Measurements from ENCODE around the gene MAT2B.
"Not testable (repeated sequence)": the region's sequence is repeated elsewhere in the genome, so short reads cannot be mapped to it uniquely, and the experiment has no call there.

Gene MAT2B

GRCh38 chr5:163503106-163504078 lies 2.0 kb upstream of the MAT2B start:
- DNase-seq (ENCODE audit: low read depth in 2 of 2), result peak; percentile 9 to 15

GRCh38 chr5:163504079-163504931 lies 1.1 kb upstream of the MAT2B start:
- no peak for DNase-seq (ENCODE audit: low read depth in 2 of 2)

- no peak for DNase-seq (ENCODE audit: low read depth in 2 of 2)
Observed at GRCh38 chr5:163505049-163505367, 411 bp upstream of the MAT2B start.

- DNase-seq (ENCODE audit: low read depth in 2 of 2), result no peak
Observed at GRCh38 chr5:163506095-163506457, 657 bp downstream of the MAT2B start.

GRCh38 chr5:163506726-163507125 lies 1.3 kb downstream of the MAT2B start:
- no peak for DNase-seq (ENCODE audit: low read depth in 2 of 2)

GRCh38 chr5:163508753-163509152 lies 3.3 kb downstream of the MAT2B start:
- DNase-seq (ENCODE audit: low read depth in 2 of 2), result no peak

- DNase-seq (ENCODE audit: low read depth in 2 of 2), result no peak
Observed at GRCh38 chr5:163509291-163509951, 4.0 kb downstream of the MAT2B start.

- no peak for DNase-seq (ENCODE audit: low read depth in 2 of 2)
Observed at GRCh38 chr5:163512526-163512925, 7.1 kb downstream of the MAT2B start.

GRCh38 chr5:163525096-163525495 lies 19.7 kb downstream of the MAT2B start:
- no peak for DNase-seq (ENCODE audit: low read depth in 2 of 2)

GRCh38 chr5:163529698-163530097 lies 24.3 kb downstream of the MAT2B start:
- DNase-seq (ENCODE audit: low read depth in 2 of 2), result no peak

GRCh38 chr5:163531272-163531671 lies 25.9 kb downstream of the MAT2B start:
- DNase-seq (ENCODE audit: low read depth in 2 of 2), result no peak

- DNase-seq (ENCODE audit: low read depth in 2 of 2), result no peak
Observed at GRCh38 chr5:163532171-163533084, 27.0 kb downstream of the MAT2B start.

GRCh38 chr5:163533223-163533622 lies 27.8 kb downstream of the MAT2B start:
- no peak for DNase-seq (ENCODE audit: low read depth in 2 of 2)

GRCh38 chr5:163534492-163535094 lies 29.2 kb downstream of the MAT2B start:
- no peak for DNase-seq (ENCODE audit: low read depth in 2 of 2)

GRCh38 chr5:163535290-163535689 lies 29.9 kb downstream of the MAT2B start:
- DNase-seq (ENCODE audit: low read depth in 2 of 2), result no peak

- not testable (repeated sequence) for DNase-seq (ENCODE audit: low read depth in 2 of 2)
Observed at GRCh38 chr5:163536442-163536841, 31.0 kb downstream of the MAT2B start.

- DNase-seq (ENCODE audit: low read depth in 2 of 2), result no peak
Observed at GRCh38 chr5:163540696-163541095, 35.3 kb downstream of the MAT2B start.

GRCh38 chr5:163542771-163543170 lies 37.4 kb downstream of the MAT2B start:
- no peak for DNase-seq (ENCODE audit: low read depth in 2 of 2)

GRCh38 chr5:163544041-163544440 lies 38.6 kb downstream of the MAT2B start:
- DNase-seq (ENCODE audit: low read depth in 2 of 2), result no peak

GRCh38 chr5:163544836-163545235 lies 39.4 kb downstream of the MAT2B start:
- no peak for DNase-seq (ENCODE audit: low read depth in 2 of 2)

GRCh38 chr5:163548649-163549048 lies 43.2 kb downstream of the MAT2B start:
- no peak for DNase-seq (ENCODE audit: low read depth in 2 of 2)
